Mucosa of descending colon (tissue), 3 donors: ENCODE data around the gene RHBDL1. TPM values are rescaled to one million over a fixed set of nuclear protein-coding genes. Genes with fewer than 3 reads are reported as not detected.

Experiments used
- ATAC-seq: fragments of 200-7000 bp; cut with Tn5 transposase; one replicate; pipeline ENCODE4 v1.9.1; 2020; ENCODE audit warnings: mild to moderate bottlenecking, moderate library complexity
- DNase-seq, 3 donors: peaks; one replicate each; pipeline ENCODE4 v3.0.0-alpha.2; 2020
- H3K36me3 ChIP-seq: fragments of 200-600 bp; one replicate; pipeline ENCODE4 v1.8.0; 2021; ENCODE audit warnings: low read depth, mild to moderate bottlenecking
- H3K4me1 ChIP-seq: fragments of 200-600 bp; one replicate; pipeline ENCODE4 v1.8.0; 2021; ENCODE audit warnings: low read depth, mild to moderate bottlenecking
- H3K4me3 ChIP-seq: fragments of 200-600 bp; one replicate; pipeline ENCODE4 v1.8.0; 2021; ENCODE audit warnings: mild to moderate bottlenecking
- H3K9me3 ChIP-seq: fragments of 200-600 bp; one replicate; pipeline ENCODE4 v1.8.0; 2021; ENCODE audit warnings: mild to moderate bottlenecking
- intact Hi-C, 2 donors: fragments of 100-400 bp; cut with DNase I in 1 of 2; cut with micrococcal nuclease in 1 of 2; formaldehyde crosslinking; loops; one replicate each; pipeline versions ENCODE4 v1.11.0 to v1.11.1; 2022; cut with DNase I, micrococcal nuclease
- total RNA-seq, 3 donors: library from RNA; stranded (reverse); fragmentation: NEBNext Ultra II Directional in 2 of 3; extraction: Animal tissue kit (Norgen Biotek cat#: 25700) in 2 of 3; gene quantifications; one replicate each; pipeline versions ENCODE4 v1.2.1 to v1.2.4, GENCODE V29; 2021 to 2023
- TF ChIP-seq, protein P1 (sequence below): fragments of 200-600 bp; IDR thresholded peaks from one replicate; pipeline ENCODE4 v1.8.0; 2022; ENCODE audit warnings: antibody characterized with exemption, mild to moderate bottlenecking
- donor health status: DM: no; HTN: no; CAD: no; lungs with moderate emphysema.
- donor health status: DM: no; HTN: no; CAD: no.
- donor health status: DM: no; HTN: yes; CAD: no.

The RHBDL1 gene
- total RNA-seq, 3 donors from 2014 or later, result 2.8 to 3.4 (median 3.0) TPM

GRCh38 chr16:649631-650030, 25.8 kb upstream of the RHBDL1 start:
- peak overlapping the region; percentile 25 for H3K4me3 ChIP-seq
- H3K36me3 ChIP-seq, result no peaks in the 10 kb centered on the region
- H3K4me1 ChIP-seq, result peaks cover 44% of the 10 kb centered on the region
- intact Hi-C loops, result loop anchor here in 1 of 2 donors (10.0 kb wide), 1 partner anchor 55 kb away; the partner anchor contains the start of gene RAB40C
- ATAC-seq (no peak), DNase-seq (peak in 1 of 3 donors; percentile 58)
- H3K9me3 ChIP-seq, result no peaks in the 10 kb centered on the region
- TF ChIP-seq, protein P1, sequence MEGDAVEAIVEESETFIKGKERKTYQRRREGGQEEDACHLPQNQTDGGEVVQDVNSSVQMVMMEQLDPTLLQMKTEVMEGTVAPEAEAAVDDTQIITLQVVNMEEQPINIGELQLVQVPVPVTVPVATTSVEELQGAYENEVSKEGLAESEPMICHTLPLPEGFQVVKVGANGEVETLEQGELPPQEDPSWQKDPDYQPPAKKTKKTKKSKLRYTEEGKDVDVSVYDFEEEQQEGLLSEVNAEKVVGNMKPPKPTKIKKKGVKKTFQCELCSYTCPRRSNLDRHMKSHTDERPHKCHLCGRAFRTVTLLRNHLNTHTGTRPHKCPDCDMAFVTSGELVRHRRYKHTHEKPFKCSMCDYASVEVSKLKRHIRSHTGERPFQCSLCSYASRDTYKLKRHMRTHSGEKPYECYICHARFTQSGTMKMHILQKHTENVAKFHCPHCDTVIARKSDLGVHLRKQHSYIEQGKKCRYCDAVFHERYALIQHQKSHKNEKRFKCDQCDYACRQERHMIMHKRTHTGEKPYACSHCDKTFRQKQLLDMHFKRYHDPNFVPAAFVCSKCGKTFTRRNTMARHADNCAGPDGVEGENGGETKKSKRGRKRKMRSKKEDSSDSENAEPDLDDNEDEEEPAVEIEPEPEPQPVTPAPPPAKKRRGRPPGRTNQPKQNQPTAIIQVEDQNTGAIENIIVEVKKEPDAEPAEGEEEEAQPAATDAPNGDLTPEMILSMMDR, result no peak

GRCh38 chr16:651844-652243, 23.6 kb upstream of the RHBDL1 start:
- intact Hi-C loops, result loop anchor here in 1 of 2 donors (10.0 kb wide), 1 partner anchor 57 kb away; the partner anchor contains the start of gene RAB40C
- no peaks in the 10 kb centered on the region for H3K36me3 ChIP-seq
- no peak overlapping the region for H3K4me3 ChIP-seq
- no peak for DNase-seq
- peaks cover 24% of the 10 kb centered on the region for H3K4me1 ChIP-seq
- no peaks in the 10 kb centered on the region for H3K9me3 ChIP-seq
- no peak for ATAC-seq
- TF ChIP-seq, protein P1, result no peak

DNA sequence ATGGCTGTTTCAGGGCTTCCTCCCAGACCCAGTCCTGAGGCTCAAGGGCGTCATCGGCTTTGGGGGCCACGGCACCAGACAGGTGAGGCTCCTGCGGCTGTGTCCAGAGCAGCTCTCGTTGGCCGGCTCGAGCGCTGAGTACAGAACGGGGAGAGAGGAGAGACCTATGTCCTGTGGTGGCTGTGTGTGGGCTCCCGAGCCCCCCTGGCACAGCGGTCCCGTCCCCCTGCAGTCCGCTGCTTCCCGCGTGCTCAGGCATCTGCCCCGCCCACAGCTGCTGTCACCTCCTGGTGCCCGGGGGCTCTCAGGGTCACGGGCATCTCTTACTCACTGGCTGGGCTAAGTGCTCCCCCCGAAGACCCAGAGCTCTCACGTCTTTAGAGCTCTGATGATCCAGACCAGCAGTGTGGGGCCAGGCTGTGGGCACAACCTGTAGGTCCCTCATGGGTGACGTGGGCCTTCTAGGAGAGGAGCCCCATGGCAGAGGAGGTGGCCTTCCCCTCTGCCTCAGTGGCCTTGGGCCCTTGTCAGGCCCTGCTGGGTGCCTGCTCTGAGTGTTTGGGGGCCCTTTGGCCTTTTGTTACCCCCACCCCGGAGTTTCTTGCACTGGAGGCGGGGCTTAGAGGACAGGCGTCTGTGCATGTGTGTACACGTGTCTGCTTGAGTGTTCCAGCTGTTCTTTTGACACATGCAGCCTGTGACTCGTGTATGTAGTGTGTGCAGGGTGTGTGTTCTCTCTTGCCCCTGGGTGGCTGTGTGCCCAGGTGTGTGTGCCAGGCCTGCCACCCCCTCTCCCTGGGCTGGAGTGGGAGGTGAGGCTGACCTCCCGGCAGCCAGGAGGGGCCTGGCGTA, 22.8 kb upstream of the RHBDL1 start:
- ATAC-seq (no peak), DNase-seq (no peak)
- Histone ChIP-seq H3K36me3 (no peaks in the 10 kb centered on the region), H3K4me1 (peaks cover 16% of the 10 kb centered on the region), H3K9me3 (no peaks in the 10 kb centered on the region), H3K4me3 (no peak overlapping the region)
- TF ChIP-seq, protein P1, result no peak
- intact Hi-C loops, result loop anchor here in 1 of 2 donors (10.0 kb wide), 1 partner anchor 58 kb away; the partner anchor contains the start of gene RAB40C

DNA sequence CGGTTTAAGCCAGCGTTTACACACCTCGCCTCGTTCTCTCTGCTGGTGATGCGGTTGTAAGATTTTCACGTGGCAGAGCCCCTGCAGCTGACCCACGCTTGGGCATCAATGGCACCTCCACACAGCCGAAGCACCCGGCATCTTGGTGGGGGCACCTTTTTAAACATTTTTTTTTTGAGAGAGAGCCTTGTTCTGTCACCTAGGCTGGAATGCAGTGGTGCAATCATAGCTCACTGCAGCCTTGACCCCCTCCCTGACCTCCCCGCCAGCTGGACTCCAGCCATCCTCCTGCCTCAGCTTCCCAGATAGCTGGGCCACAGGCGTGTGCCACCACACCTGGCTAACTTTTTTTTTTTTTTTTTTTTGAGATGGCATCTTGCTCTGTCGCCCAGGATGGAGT, 21.4 kb upstream of the RHBDL1 start:
- ATAC-seq (no peak), DNase-seq (no peak)
- Histone ChIP-seq H3K4me1 (peaks cover 8% of the 10 kb centered on the region), H3K4me3 (no peak overlapping the region), H3K36me3 (no peaks in the 10 kb centered on the region), H3K9me3 (no peaks in the 10 kb centered on the region)
- TF ChIP-seq, protein P1, result no peak
- intact Hi-C loops, result loop anchor here in 1 of 2 donors (10.0 kb wide), 1 partner anchor 59 kb away; the partner anchor contains the start of gene RAB40C

DNA sequence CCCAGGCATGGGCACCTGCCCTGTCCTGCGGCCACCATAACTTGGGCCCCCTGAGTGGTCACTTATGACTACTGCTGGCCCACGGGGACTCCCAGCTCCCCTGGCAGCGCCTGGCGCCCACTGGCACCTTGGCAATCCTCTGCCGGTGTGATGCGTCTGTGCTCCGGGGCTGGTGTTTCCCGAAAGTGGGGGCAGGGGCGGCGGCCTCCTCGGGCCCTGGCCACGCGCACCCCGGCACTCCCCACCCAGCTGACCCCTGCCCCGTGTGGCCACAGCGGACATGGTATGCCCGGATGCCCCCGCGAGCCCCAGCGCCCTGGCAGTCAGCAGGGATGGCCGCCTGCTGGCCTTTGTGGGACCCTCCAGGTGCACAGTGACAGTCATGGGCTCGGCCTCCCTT, 18.0 kb upstream of the RHBDL1 start:
- TF ChIP-seq, protein P1, result no peak
- intact Hi-C loops, result loop anchor here in 1 of 2 donors (10.0 kb wide), 1 partner anchor 63 kb away; the partner anchor contains the start of gene RAB40C
- H3K36me3 ChIP-seq, result no peaks in the 10 kb centered on the region
- peaks cover 12% of the 10 kb centered on the region for H3K4me1 ChIP-seq
- DNase-seq (no peak), ATAC-seq (no peak)
- H3K4me3 ChIP-seq, result no peak overlapping the region
- H3K9me3 ChIP-seq, result no peaks in the 10 kb centered on the region
